Measurements from ENCODE around the gene SLC35B1.

DNA sequence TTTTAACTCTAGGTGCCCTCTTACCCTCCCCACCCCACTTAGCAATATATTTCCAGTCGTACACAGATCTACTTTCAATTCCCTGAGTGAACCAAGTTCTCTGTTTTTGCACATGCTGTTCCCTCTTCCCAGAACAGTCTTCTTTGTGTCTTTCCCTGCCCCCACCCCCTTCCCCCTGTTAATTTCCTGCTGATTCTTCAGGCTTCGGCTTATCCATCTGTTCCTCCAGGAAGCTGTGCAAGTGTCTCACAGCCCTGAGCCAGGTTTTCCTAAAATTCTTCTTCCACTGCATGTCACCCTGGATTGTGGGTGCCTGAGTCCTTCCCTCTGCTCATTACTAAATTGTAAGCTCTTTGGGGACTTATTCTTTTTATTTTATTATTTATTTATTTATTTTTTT is 17.5 kb downstream of the SLC35B1 start:
- no peak for TF ChIP-seq POLR2AphosphoS5 (IDR thresholded peaks at IDR 0.05; ENCODE audit: insufficient read depth, low read depth, low read length)
- TF ChIP-seq, protein P1, sequence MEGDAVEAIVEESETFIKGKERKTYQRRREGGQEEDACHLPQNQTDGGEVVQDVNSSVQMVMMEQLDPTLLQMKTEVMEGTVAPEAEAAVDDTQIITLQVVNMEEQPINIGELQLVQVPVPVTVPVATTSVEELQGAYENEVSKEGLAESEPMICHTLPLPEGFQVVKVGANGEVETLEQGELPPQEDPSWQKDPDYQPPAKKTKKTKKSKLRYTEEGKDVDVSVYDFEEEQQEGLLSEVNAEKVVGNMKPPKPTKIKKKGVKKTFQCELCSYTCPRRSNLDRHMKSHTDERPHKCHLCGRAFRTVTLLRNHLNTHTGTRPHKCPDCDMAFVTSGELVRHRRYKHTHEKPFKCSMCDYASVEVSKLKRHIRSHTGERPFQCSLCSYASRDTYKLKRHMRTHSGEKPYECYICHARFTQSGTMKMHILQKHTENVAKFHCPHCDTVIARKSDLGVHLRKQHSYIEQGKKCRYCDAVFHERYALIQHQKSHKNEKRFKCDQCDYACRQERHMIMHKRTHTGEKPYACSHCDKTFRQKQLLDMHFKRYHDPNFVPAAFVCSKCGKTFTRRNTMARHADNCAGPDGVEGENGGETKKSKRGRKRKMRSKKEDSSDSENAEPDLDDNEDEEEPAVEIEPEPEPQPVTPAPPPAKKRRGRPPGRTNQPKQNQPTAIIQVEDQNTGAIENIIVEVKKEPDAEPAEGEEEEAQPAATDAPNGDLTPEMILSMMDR (IDR thresholded peaks at IDR 0.05; ENCODE audit: extremely low read depth in 1 of 2, insufficient read depth in 1 of 2, low read depth in 1 of 2, low read length in 2 of 2): no peak
- no peak for TF ChIP-seq POLR2A (IDR thresholded peaks at IDR 0.05; ENCODE audit: low read depth, low read length)
- TF ChIP-seq EZH2 (IDR thresholded peaks at IDR 0.05; ENCODE audit: borderline replicate concordance, low read depth, low read length, severe bottlenecking): no peak
- no peak for TF ChIP-seq JUN (IDR thresholded peaks at IDR 0.05; ENCODE audit: borderline replicate concordance, insufficient read depth, insufficient read length, low read depth)
- TF ChIP-seq MYC (IDR thresholded peaks at IDR 0.05; ENCODE audit: low read depth, low read length): no peak
- TF ChIP-seq, protein P2, sequence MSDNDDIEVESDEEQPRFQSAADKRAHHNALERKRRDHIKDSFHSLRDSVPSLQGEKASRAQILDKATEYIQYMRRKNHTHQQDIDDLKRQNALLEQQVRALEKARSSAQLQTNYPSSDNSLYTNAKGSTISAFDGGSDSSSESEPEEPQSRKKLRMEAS (IDR thresholded peaks at IDR 0.05; ENCODE audit: insufficient read depth, insufficient read length): no peak
- no peak for TF ChIP-seq GATA2 (IDR thresholded peaks at IDR 0.05; ENCODE audit: insufficient read depth, insufficient read length, low read depth, low read length)
- TF ChIP-seq FOS (IDR thresholded peaks at IDR 0.05; ENCODE audit: borderline replicate concordance, insufficient read depth, low read length): no peak

Data from endothelial cell of umbilical vein (primary cell).